DMS53 treated with DMSO at 0.1 percent for 48 hours (cell line): ENCODE data around the gene MYO16.

Experiments
- DNase-seq: peaks from one replicate; lab custom pipeline; 2025; ENCODE audit not compliant: unreplicated experiment; lab: John Stamatoyannopoulos, UW

Gene MYO16

DNA sequence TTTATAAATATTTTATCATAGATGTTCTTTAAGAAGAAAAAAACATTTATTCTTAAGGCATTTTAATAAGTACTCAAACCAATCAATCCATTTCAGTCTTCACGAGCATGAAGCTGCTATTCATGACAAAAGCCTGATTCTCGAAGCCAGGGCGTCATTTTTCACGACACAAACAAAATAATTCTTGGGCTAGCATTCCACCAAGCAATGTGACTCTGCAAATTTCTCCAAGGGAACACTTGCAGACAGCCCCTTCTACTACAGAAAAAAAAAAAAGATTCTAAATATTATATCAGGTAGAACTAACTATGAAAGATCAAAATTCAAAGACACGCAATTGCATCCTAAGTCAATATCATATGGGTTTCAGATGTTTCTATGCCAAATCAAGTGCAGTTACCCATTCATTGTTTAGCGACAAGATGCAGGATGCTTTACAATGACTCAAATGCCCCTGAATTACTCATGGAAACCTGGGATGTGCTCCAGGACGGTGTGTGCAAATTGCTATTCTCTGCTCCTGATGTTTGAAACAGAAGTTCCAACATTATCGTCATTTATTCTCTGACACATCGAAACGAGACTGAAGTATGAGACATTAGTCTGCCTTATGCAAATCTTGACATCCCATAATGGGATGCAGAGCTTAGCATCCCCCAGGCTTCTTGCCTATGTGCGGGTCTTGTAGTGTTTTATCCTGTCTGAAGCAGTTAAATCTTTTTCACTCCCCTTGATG is 517.7 kb downstream of the MYO16 start:
- no peak for DNase-seq

- DNase-seq = no peak
Observed at GRCh38 chr13:109148243-109148642, 518.8 kb downstream of the MYO16 start.

DNA sequence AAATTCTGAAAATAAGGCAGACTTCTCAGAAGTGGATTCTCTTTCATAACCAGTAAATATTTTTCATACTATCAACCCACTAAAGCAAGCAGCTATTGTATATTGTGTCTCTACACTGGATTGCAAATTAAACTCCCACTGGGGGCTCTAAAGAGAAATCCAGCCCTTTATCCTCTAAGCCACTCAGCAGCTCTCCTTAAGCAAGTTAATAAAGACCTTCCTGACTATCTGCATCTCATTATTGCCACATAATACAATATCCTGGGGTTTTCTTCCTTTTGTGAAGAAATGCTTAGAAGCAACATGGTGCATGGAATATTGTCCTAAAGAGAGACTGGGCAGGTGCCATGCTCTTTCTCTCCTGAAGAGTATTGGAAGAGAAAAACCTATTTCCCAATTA is 521.3 kb downstream of the MYO16 start:
- no peak for DNase-seq

DNA sequence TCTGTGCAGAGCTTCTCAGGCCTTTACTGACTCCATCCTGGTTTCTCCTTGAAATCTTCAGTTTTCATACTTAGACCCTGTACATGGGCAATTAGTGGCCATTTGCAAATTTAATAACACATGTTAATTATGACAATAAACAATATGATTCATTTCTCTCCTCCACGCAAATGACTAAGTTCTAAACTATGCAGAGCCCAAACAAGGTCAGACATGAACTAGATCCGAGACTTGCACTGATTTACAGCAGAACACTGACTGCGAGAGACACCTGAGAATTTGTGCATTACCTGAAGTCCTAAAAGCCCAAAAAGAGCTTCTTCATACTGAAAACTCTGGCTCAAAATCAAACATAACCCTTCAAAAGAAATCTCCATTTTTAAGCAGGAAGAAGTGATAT is 521.8 kb downstream of the MYO16 start:
- DNase-seq = no peak

GRCh38 chr13:109151696-109152095 is 522.3 kb downstream of the MYO16 start:
- no peak for DNase-seq

- DNase-seq = no peak
Observed at GRCh38 chr13:109152311-109152820, 523.0 kb downstream of the MYO16 start.

DNA sequence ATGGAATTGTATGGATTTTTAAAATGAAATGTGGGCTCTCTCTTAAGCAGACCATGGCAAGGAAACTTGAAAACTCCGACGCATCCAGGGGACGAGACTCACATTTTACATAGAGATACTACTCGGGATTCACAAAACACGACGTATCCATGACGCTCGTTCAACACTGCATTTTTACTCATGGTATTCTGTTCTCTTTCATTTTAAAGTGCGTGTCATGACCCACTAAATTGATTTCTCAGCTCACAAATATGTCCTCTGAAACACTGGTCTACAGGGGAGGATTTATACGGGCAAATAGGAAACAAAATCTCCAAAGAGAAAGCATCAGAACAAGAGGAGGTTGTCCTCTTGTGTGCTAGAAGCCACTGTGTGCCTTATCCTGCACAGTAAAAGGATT is 523.5 kb downstream of the MYO16 start:
- DNase-seq = no peak

- DNase-seq = no peak
Observed at GRCh38 chr13:109154146-109154545, 524.7 kb downstream of the MYO16 start.

GRCh38 chr13:109154546-109154945 is 525.1 kb downstream of the MYO16 start:
- no peak for DNase-seq

DNA sequence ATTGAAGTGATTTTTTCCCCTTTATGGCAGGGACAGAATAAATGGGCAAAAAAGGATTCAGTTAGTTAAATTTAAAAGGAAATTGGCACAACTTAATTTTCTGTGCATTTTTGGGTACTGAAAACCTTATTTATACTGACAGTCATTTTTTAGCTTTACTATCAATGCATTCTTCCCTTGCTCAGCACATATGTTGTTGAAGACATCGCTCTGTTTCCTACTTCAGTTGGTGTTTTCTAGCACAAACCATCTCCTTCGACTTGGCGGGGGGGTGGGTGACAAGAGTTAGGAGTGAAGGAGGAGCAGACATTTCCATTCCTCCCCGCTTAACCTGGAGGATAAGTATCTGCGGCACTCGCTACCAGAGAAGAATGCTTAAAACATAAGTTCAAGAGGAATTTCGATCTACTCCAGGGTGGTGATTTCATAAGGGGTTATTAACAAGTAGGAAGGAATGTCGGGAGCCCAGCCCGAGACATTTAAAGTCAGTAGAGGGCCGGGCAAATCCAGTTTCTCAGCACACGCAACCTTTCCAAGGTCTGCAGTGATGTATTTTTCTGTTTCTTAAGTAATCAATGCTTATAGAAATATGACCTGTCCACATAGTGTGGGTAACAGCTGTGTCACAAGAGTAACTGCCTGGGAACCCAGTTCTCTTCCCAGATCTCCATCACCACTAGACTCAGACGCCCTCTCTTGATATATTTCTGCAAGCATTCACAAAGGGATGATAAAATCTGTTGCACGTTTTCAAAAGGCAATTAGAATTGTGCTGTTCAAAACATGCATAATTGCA is 525.8 kb downstream of the MYO16 start:
- DNase-seq = no peak

DNA sequence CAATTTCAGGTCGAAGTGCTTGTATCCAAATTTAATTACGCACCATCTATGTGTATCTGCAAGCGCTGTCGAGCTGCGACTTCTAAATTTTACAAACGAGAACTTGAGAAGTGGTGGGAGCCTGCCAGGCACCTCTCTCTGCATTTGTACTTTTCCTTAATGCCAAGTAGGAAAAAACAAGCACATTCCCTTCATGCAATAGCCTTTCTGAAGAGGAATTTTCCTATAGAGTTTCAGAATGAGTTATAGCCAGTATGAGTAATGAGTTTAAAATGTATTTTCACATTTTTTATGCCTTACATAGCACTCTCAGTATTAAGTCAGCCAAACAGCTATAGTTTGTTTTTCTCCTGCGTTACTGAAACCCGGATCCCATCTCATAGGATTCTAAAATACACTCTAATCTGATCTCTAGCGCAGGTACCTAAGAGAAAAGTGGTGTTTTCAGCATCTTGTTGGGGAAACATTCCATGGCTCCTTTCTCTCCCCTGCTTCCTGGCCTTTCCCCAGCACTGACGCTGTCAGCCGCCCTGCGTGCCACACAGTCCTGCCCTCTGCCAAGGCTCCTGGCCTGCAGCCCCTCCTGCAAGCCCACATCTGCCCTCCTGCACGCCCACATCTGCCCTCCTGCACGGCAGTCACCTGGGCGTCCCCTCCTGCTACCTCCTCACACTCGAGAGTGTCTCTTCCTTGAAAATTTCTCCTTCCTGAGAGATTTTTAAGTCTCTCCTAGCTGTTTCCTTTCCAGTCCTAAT is 526.9 kb downstream of the MYO16 start:
- no peak for DNase-seq

- DNase-seq = no peak
Observed at GRCh38 chr13:109157275-109157674, 527.9 kb downstream of the MYO16 start.

DNA sequence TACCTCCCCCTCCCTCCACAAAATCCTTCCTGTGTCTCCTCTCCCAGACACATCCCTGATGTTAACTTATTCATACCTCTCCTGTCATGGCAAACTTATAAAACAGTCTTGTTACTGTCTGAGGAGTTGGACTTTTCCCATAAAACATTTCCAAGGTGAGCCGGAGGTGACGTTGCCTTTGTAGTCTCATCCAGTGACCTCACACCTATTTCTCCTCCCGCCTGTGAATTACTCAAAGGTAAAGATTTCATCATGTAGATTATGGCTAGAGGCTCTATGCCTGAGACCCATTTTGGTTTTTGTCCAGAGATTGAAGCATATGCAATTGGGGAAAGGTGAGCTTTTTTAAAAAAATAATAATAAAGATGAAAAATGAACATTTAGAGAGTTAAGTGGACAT is 529.0 kb downstream of the MYO16 start:
- no peak for DNase-seq

GRCh38 chr13:109159650-109160309 is 530.4 kb downstream of the MYO16 start:
- no peak for DNase-seq

GRCh38 chr13:109160357-109160756 is 530.9 kb downstream of the MYO16 start:
- DNase-seq = no peak

DNA sequence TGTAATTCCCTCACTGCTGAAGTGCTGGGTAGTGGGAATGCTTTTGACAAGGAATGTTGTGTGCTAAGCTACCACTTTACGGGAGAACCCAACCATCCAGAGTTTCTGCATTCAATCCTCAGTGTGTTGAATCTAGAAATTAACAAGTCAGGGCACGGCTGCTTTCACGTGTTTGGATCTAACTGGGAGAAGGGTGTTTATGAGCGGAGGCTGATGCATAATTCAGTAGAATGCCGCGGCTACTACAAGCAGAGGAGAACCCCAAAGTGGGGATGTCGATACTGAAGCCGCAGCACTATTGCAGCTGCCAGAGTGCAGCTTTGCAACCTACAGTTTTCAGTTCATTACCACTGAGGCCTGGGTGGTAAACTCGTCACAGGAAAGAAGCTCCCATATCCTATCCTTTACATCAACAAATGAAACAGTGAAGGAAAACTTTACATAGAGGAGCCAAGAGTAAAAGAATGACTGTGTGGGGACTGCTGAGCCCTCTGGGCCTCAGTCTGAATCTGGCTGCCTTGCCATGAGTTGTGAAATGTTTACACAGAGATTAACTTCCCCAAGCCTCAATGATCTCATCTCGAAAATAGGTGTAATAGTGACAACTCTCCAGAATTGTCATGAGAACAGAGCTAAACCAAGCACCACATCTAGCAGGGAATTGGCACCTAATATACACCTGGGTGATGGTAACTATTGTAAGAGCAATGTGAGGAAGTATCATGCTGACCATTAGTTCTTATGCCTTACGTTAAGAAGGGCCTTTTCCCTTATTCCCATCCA is 531.7 kb downstream of the MYO16 start:
- no peak for DNase-seq

- DNase-seq = no peak
Observed at GRCh38 chr13:109162248-109163036, 533.0 kb downstream of the MYO16 start.

DNA sequence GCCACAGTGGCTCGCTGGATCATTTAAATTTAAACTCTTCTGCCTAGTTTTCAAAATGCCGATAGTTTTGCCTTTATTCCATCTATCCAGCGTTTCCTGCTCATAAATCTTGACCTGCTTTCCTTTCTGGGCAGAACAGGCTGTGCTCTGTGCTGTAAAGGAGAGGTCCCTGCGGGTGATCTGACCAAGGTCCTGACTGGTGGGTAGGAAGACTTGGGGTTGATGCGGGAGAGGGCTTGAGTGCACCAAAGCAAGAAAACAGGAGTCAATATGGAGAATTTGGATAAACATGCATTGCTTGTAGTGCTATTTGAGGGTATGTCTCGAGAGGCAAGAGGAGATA is 533.6 kb downstream of the MYO16 start:
- DNase-seq = no peak

- DNase-seq = no peak
Observed at GRCh38 chr13:109165417-109165904, 536.0 kb downstream of the MYO16 start.
